Medulla oblongata (tissue), 1 donor: Measurements from ENCODE around the gene MAPK10.

ENCODE experiments used
- DNase-seq: peaks from one replicate; pipeline ENCODE4 v3.0.0-alpha.2; 2015; ENCODE audit errors: extremely low spot score

Gene MAPK10

DNA sequence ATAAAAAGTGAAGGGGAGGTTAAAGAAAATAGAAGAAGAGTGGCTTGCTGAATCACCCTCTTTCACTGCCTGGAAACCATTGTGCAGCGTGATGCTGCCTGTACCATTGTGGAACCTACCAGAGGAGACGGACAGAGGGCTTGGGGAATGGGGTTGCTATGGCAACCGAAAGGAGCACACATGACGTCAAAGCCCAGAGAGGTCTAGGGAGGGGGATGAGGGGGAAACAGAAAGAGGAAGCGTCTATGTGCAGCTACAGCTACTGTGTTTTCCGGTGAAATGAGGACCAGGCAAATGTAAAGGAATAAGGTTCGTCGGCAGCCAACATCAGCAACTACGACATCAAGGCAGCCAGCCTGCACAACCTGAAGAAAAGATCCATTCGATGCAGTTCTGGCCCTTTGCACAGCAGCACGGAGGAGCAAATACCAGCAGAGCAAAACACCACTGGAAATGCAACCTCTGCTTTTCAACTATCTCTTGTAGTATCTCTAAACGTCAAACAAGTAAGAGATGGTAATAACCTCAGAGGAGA, at the start of gene MAPK10:
TSS of gene MAPK10 (minus strand) at position 110 of the 535 bp plus-strand sequence.
- DNase-seq: peak; percentile 99

DNA sequence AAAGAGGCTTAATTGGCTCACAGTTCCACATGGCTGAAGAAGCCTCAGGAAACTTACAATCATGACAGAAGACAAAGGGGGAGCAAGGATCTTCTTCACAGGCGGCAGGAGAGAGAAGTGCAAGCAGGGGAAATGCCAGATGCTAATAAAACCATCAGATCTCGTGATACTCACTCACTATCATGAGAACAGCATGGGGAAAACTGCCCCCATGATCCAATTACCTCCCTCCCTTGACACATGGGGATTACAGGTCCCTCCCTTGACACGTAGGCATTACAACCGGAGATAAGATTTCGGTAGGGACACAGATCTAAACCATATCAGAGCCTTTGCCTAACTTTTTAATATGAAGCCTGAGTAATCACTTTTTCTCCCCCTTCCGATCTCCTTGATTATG, 43.7 kb upstream of the MAPK10 start:
- DNase-seq: no peak

DNA sequence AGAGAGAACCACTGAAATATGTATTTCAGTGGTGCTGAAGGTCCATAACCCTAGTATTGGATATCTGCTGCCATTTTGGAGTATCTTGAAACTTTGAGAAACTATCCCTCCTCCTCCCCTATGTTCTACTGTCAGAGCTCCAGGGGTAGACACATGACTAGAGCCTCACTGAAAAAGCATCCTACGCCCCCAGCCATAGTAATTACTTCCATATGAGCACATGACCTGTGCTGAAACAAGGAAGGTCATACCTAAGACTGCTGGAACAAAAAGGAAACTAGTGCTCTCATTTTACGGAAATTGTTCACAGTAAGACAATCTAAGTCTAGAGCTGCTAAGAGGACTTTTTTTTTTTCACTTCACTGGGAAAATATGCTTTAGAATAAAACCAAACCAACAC, 42.0 kb upstream of the MAPK10 start:
- DNase-seq: no peak

DNA sequence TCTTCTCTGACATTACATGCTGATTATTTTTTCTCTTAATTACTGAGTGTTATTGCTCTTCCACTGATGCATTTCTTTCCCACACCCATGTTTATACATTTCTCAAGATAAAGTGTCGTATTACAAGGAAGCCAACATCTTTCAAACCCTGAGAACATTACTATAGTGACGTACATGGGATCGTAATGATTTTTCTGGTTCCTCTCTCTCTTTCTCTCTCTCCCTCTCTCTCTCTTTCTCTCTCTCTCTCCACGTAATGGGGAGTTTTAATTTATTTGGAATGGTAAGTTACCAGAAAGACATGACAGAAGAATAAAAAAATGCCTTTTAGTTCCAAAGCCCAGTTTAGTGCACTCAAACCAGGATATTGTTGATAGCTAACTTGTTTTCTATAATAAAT, 40.4 kb upstream of the MAPK10 start:
- DNase-seq: no peak

DNA sequence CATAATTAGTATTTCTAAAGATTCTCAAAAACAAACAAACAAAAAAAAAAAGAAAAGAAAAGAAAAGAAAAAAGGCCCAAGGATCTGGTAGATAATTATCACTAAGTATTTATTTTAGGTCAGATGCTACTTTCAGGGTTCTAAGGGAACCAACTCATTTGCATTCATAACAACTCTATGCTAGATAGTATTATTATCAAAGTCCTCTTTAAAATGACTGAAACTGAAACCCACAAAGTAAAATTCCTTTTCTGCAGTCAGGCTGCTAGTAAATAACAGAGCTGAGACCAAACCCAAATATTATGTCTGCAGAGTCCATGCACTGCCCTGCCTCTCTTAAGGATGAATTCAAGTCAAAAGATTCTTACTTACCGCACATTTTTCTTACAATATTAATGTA, 38.3 kb upstream of the MAPK10 start:
- DNase-seq: no peak

DNA sequence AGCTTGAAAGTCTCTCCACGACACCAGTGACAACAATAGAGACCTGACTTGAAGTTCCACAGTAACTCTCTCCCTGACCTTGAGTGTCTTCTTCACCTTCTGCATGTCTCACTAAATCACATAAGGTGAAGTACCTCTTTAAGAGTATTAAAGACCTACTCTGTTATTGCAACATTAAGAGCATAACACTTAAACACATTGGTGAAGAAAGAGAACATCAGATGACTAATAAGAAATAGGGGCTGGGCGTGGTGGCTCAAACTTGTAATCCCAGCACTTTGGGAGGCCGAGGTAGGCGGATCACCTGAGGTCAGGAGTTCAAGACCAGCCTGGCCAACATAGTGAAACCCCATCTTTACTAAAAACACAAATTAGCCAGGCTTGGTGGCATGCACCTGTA, 33.9 kb upstream of the MAPK10 start:
- DNase-seq: no peak

DNA sequence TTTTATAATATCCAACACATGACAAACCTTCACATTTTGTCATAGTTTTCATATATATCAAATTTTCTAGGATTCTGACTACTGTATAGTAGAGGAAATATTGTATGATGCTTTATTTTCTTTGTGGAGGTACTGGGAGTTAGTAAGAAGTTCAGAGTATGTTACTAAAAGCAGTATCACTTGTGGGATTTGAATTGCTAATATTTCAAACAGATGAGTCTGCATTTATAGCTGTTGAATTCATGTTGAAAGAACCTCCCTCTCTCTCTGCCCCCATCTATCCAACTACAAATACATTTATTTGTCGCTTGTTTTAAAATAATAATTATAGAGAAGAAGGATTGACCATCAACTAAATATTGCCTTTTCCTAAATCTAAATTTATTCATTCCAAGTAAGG, 29.8 kb upstream of the MAPK10 start:
- DNase-seq: no peak

DNA sequence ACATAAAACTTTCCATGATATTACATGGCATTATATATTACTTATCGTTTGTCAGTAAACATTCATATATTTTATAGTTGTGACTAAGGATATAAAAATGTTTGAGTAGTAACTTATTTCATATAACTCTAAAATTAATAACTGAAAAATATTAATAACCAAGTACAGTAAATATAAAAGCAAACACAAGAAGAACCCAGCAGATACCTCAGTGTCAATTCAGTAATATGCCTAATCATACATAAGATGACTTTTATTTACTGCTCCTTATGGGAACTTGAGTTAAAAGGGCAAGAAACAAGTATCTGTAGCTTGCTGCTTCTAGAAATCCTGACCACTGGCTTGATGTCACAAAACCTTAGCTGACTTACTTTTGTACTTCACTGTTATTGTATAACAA, 28.4 kb upstream of the MAPK10 start:
- DNase-seq: no peak

DNA sequence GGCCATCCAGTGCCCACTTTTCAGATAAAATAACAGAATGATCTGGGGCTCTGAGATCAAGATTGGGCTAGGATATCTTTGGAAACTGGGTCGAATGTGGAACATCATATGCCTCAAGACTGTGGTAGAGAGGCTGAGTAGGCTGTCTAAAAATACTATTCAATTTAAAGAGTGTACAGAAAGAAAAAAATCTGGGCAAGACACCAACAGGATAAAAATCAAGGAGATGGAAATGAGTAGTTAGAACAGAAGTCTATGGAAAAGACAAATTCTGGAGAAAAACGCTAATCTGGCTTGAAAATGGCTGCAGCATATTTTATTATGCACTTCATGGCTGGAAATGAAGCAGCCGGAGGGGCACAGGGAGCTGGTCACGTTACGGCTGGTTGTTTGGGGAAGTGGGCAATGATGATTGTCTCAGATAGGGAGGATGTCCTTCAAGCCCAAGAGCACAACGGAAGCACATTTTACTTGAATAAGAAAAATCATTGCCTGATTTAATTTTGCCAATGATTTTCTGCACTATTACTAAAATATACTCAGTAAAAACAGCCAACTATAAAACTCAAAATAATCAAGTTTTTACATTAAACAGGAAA, 27.1 kb upstream of the MAPK10 start:
- DNase-seq: peak; percentile 31

DNA sequence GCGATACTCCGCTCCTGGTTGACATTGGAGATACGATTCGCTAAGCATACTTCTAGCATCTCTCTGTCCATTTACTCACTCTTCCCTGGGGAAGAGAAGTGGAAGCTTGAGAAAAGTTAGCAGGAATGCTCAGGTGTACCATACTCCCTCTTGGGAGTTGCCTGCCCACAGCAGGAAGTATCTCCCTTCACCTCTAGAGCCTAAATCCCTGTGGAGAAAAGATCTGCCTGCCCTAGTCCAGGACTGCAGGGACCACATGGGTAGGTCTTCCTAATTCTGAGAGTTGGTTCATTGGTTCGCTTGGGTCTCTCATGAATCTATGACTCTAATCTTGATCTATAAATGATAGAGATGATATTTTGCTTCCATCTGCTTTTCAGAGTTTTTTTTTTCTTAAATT, 26.3 kb upstream of the MAPK10 start:
- DNase-seq: no peak

DNA sequence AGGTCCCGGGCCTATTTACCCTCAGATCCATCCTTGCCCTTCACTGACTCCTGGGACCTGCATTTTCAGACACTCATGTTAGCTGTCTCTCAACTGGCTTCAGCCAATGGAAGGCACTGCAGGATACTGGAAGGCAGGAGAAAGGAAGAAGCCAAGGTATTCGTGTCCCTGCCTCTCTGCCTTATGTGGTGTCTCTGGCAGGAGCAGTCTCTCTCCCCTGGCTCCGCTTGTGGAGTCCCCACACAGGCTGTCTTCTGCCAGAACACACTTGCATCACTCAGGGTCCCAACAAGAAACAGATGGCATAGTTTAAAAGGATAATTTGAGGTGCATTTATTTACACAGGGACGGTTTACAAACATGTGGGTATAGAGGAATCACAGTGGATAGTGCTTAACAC, 21.6 kb upstream of the MAPK10 start:
- DNase-seq: no peak

DNA sequence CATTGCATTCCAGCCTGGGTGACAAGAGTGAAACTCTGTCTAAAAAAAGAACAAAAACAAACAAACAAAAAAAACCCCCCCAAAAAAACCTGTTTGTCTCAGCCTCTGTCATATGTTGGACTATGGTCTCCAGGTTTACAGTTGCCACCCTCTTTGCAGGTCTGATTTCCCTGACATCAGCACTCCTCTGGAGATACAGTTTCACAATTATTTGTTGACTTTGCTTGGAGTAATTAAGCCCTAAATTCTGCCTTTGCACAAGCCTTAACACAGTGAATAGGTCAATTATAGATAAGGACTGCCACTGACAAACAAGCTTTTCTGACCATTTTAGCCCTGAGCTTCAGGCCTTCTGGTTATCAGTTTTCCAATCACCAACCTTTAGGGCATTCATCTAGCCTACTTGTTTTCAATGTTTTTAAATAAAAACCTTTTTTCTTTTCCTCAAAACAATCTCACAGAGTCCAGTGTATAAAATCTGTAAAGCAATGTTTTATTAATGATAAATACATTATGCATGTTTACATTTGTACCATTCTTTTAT, 20.4 kb upstream of the MAPK10 start:
- no peak for DNase-seq

DNA sequence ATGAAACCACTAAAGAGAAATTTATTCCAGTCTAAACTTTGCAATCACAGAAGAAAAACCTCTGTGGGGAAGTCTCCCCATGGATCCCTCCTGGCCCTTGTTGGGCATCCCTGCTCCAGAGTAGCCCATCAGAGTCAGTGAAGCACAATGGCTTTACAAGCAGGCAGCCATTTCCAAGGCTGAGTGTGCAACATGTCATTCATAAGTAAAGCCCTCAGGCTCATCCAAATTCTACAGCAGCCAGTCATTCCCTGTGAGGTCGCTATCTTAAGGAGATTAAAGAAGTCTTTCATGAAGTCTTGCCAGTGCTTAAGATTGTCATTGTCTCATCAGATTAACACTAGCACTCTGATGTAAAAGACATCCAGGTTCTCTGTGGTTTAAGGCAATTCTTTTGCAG, 17.0 kb upstream of the MAPK10 start:
- DNase-seq: no peak

DNA sequence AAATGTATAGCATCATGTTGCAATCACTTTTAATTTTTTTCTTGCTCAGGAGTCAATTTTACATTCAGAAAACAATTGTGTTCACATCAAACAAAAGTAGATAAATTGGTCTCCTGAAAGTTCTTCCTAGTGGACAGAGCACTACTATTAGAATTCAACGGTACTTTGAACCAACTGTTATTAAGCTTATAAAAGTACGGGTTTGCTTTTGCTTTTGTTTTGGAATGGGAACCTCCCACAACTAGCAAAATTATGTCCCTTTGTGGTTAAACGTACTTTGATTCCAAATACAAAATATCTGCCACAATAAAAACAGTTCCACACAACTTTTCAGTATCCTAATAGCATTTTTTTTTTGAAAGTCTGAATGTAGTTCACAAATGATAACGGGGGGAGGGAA, 8.6 kb upstream of the MAPK10 start:
- no peak for DNase-seq

DNA sequence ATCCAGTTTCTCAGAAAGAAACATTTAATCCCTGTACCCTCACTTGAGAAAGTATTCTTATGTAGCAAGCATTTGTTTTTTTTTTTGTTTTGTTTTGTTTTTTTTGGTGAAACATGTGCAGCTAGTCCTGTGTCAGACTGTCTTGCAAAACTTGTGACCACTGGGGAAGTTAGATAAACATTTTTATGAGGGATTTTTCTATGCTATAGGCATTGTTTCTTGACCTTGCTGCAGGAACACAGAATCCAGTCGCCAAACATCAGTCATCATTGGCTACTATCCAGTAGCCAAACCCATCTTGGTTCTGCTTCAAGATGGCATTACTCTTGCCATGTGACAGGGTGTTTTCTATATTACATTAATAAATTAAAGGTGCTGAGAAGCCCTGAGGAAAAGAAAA, 7.7 kb upstream of the MAPK10 start:
- DNase-seq: no peak

DNA sequence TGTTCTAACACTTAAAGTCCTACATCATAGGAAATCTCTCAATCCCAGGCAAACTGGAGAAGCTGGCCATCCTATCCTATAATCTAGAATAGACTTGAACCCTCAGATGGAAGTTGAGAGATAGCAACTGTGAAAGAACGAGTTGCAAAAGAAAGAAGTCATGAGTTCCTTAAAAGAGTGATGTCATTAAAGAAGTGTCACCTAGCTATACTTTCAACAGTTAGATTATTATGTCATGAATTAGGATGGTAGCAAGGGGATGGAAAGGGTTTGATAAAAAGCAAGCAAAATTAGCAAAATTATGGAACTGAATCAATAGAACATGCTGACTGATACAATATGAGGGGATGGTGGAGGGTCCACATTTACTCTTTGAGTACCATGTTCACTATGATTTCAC, 7.1 kb upstream of the MAPK10 start:
- no peak for DNase-seq

DNA sequence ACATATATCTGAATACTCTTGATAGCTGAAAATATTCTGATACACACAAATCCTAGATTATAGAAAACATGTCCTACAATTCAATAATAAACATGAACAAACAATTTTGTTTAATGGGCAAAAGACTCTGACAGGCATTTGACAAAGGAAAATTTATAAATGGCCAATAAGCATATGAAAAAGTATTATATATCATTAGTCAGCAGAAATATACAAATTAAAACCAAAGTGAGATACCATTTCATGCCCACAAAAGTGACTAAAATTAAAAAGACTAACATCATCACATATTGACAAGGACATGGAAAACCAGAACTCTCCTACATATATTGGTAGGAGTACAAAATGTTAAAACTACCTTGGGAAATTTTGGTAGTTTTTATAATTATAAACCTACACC, 2.7 kb upstream of the MAPK10 start:
- no peak for DNase-seq

DNA sequence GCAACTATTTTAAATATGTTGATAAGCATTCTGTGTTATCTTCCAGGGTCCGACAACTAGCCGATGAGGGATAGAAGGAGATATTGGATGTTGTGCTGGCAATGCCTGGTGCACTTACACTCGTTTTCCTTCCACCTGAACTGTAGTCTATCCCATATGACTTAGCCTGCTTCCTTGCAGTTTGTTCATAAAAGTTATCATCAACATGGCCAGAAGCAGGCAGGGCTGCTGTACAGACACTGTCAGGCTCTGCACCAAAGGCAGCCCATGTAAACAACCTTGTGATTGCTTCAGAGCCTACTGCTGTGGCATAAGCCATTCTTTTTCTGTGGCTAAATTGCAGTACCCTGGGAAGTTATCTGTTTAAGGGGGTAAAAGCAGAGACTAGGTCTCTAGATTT, 1.6 kb downstream of the MAPK10 start:
- DNase-seq: peak; percentile 66

DNA sequence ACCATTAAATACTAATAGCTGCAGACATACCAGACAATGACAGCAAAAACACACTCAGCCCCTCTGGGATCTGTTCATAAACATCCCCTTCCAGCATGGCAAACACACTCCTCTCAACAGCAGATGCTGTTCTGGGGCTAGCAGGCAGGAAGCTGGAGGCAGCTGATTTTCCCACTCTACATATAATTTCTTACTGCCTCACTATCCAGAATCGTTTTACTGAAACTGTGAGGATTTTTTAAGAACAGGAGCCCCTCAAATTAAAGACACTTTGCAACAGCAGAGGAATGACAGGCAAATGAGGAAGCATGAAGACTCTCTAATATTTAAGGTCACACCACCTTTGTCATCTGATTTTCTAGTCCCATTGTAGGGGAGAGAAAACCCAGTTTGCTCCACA, 2.2 kb downstream of the MAPK10 start:
- DNase-seq: peak; percentile 53

DNA sequence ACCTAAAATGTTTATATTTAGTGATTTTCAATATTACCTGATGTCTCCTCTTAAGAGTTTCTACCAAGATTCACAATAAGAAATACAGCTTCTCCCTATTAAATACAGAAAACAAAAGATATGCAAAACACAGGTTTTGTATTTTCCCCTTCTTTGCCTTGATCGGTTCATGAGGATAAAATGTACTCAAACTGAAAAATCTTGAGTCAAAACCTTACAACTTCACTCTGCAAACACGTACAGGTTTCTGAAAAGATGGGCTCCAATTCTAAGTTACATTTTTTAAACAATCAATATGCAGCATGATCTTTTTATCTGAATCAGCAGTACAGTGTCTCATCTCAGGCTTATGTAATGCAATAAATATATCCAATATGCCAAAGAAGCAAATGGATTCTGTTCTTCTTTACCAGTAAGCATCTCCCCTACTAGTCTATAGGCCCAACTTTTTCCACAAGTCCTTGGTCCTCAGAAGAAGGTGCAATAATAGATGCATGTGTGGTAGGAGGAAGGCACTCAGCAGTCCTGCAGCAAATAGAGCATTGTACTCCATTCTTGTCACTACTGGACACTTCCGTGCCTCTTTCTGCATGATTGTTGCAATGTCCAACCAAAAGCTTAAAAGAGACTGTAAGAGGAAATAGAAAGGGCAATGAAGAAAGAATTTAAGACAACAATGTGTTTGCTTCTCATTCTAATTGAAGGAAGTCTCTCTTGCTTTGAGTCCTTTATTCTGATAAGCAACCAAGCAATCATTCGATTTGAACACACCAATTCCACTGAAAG, 3.2 kb downstream of the MAPK10 start:
- peak; percentile 63 for DNase-seq

DNA sequence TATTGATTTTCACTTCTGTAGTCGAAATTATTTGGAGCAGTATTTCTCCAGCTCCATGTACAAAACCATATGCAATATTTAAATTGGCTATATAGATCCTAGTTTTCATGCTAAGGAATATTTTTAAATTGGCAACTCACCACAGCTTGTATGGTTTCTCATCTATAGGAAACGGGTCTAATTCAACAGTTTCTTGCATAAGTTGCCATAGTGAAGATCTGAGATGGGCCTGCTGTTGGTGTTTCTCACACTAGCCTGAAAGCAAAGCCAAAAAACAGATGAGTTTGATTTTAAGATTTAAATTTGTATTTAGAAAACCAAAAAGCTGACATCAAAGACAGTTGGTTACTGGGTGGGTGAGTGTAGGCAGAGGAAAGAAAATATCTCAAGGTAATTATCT, 5.5 kb downstream of the MAPK10 start:
- no peak for DNase-seq

DNA sequence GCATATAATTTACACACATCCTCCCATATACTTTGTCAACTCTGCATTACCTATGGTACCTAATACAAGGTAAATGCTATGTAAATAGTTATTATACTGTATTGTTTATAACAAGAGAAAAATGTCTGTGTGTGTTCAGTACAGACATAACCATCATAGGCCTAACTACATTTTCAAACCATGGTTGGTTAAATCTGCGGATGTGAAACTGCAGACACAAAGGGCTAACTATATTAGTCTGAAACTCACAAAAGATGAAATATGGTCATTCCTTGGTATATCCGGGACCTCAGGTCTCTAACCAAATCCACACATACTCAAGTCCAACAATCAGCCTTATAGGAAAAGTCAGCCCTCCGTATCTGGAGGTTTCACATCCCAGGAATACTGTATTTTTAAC, 13.5 kb downstream of the MAPK10 start:
- no peak for DNase-seq

DNA sequence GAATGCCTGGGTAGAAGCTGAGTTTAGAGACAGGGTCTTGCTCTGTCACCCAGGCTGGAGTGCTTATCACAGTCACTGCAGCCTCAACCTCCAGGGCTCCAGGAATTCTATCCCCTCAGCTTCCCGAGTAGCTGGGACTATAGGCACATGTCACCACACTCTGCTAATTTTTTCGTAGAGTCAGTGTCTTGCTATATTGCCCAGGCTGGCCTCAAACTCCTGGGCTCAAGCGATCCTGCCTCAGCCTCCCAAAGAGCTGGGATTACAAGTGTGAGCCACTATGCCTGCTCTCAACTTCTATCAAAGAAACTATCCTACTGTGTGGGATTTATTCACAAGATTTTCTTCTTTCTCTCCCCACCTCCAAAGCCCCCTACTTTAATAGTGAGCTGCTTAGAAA, 15.7 kb downstream of the MAPK10 start:
- no peak for DNase-seq
